GM19035 (cell line): ENCODE data around the gene IGF2BP2.

Experiments
- ATAC-seq: cut with Tn5 transposase; IDR thresholded peaks from one replicate; pipeline ENCODE4 v1.9.1; 2021; ENCODE audit not compliant: unreplicated experiment

IGF2BP2 gene

DNA sequence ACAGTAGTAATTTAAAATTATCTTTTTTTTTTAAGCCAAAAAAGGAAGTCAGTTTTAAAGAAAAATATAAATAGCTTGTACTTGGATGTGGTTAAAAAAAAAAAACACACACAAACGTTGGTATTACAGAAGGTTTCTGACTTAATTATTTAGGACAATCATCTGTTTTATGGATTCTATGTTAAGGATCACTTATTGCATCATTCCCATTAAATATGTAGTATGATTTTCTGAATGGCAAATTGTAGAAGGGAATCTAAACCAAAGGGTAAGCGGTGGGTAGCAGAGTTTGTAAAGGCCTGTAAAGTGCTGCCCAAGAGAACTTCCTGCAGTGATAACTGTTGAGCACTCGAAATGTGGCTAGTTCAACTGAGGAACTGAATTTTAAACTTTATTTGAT, 230.8 kb downstream of the IGF2BP2 start:
- ATAC-seq: no peak
